ENCODE measurements around the gene GPD1L.
"Not testable (repeated sequence)": the region's sequence is repeated elsewhere in the genome, so short reads cannot be mapped to it uniquely, and the experiment has no call there.

GPD1L gene

GRCh38 chr3:32186876-32187275, 80.5 kb downstream of the GPD1L start:
- no peak for TF ChIP-seq POU6F1 (CRISPR knock-in tag; IDR thresholded peaks at IDR 0.05; ENCODE audit: borderline replicate concordance, low read depth)
- TF ChIP-seq ZC3H10 (CRISPR knock-in tag; IDR thresholded peaks at IDR 0.05), result no peak
- no peak for TF ChIP-seq BACH2 (CRISPR knock-in tag; IDR thresholded peaks at IDR 0.05; ENCODE audit: borderline replicate concordance)
- TF ChIP-seq OSR1 (CRISPR knock-in tag; IDR thresholded peaks at IDR 0.05), result no peak
- ATAC-seq, result no peak

DNA sequence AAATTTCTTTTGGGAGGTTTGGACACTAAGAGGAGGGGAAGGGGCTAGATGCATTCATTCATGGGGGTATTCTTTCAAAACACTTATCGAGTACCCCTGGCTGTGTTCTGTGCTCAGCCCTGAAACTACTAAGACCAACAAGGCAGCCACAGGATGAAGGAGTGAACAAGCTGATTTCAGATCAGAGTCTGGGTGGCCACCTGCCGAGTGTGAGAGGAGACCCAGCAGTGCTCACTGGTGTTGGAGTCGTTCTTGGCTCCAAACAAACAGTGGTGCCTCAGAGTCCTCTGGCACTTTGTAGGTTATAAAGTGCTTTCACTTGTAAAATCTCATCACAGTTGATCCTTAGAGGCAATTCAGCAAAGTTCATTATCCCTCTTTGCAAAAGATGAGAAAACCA, 83.3 kb downstream of the GPD1L start:
- no peak for ATAC-seq
- TF ChIP-seq OSR1 (CRISPR knock-in tag; IDR thresholded peaks at IDR 0.05) (no peak), POU6F1 (CRISPR knock-in tag; IDR thresholded peaks at IDR 0.05; ENCODE audit: borderline replicate concordance, low read depth) (no peak), ZFP3 (CRISPR knock-in tag; IDR thresholded peaks at IDR 0.05) (no peak), CSRNP3 (CRISPR knock-in tag; IDR thresholded peaks at IDR 0.05) (no peak), CSDC2 (CRISPR knock-in tag; IDR thresholded peaks at IDR 0.05) (no peak), ZC3H10 (CRISPR knock-in tag; IDR thresholded peaks at IDR 0.05) (no peak), TSHZ2 (CRISPR knock-in tag; IDR thresholded peaks at IDR 0.05) (no peak), ZFP30 (CRISPR knock-in tag; IDR thresholded peaks at IDR 0.05) (no peak), ZNF8 (CRISPR knock-in tag; IDR thresholded peaks at IDR 0.05) (no peak)

GRCh38 chr3:32190556-32190955, 84.1 kb downstream of the GPD1L start:
- ATAC-seq, result not testable (repeated sequence)

- TF ChIP-seq ZFP3 (CRISPR knock-in tag; IDR thresholded peaks at IDR 0.05), result no peak
- TF ChIP-seq BACH2 (CRISPR knock-in tag; IDR thresholded peaks at IDR 0.05; ENCODE audit: borderline replicate concordance), result no peak
- no peak for TF ChIP-seq OSR1 (CRISPR knock-in tag; IDR thresholded peaks at IDR 0.05)
- no peak for TF ChIP-seq ISL1 (CRISPR knock-in tag; IDR thresholded peaks at IDR 0.05)
- no peak for TF ChIP-seq ZC3H10 (CRISPR knock-in tag; IDR thresholded peaks at IDR 0.05)
- no peak for TF ChIP-seq ESRRG (CRISPR knock-in tag; IDR thresholded peaks at IDR 0.05)
- TF ChIP-seq, protein P1, sequence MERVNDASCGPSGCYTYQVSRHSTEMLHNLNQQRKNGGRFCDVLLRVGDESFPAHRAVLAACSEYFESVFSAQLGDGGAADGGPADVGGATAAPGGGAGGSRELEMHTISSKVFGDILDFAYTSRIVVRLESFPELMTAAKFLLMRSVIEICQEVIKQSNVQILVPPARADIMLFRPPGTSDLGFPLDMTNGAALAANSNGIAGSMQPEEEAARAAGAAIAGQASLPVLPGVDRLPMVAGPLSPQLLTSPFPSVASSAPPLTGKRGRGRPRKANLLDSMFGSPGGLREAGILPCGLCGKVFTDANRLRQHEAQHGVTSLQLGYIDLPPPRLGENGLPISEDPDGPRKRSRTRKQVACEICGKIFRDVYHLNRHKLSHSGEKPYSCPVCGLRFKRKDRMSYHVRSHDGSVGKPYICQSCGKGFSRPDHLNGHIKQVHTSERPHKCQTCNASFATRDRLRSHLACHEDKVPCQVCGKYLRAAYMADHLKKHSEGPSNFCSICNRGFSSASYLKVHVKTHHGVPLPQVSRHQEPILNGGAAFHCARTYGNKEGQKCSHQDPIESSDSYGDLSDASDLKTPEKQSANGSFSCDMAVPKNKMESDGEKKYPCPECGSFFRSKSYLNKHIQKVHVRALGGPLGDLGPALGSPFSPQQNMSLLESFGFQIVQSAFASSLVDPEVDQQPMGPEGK (CRISPR knock-in tag; IDR thresholded peaks at IDR 0.05; ENCODE audit: borderline replicate concordance), result no peak
- TF ChIP-seq, protein P2, sequence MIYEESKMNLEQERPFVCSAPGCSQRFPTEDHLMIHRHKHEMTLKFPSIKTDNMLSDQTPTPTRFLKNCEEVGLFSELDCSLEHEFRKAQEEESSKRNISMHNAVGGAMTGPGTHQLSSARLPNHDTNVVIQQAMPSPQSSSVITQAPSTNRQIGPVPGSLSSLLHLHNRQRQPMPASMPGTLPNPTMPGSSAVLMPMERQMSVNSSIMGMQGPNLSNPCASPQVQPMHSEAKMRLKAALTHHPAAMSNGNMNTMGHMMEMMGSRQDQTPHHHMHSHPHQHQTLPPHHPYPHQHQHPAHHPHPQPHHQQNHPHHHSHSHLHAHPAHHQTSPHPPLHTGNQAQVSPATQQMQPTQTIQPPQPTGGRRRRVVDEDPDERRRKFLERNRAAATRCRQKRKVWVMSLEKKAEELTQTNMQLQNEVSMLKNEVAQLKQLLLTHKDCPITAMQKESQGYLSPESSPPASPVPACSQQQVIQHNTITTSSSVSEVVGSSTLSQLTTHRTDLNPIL (CRISPR knock-in tag; IDR thresholded peaks at IDR 0.05; ENCODE audit: low read depth), result no peak
- no peak for ATAC-seq
Measured at GRCh38 chr3:32193101-32193500, 86.7 kb downstream of the GPD1L start.

DNA sequence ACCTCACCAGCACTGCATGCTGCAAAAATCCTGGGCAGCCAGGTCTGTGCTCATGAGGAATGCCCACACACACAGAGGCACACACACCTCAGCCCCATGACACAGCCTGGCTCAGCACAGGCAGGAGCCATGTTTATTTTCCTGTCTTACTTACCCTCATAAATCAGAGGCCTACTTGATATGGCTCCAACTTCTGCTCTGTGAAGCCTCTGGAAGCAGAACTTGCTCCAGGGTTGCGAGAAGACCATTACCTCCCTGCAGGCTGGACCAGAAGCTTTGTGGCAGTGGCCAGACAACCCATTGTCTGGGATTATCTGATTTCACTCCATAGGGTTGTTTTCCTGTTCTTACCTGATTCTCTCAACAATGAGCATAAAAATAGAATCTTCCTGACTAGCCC, 88.2 kb downstream of the GPD1L start:
- ATAC-seq, result no peak
- TF ChIP-seq PPARA (CRISPR knock-in tag; IDR thresholded peaks at IDR 0.05; ENCODE audit: borderline replicate concordance), result no peak
- TF ChIP-seq CSDC2 (CRISPR knock-in tag; IDR thresholded peaks at IDR 0.05), result no peak
- no peak for TF ChIP-seq CSRNP3 (CRISPR knock-in tag; IDR thresholded peaks at IDR 0.05)

Data from SK-N-SH treated with all-trans-retinoic acid at 6 μM for 48 hours (cell line).